ENCODE results near the gene CPT1A.

GRCh38 chr11:68852628-68853027 lies 10.9 kb upstream of the CPT1A start:
- TF ChIP-seq CTCF (IDR thresholded peaks at IDR 0.05) = no peak
- no peak for TF ChIP-seq REST (IDR thresholded peaks at IDR 0.05; ENCODE audit: insufficient read depth in 1 of 2, low read depth in 2 of 2, low read length in 1 of 2)
- TF ChIP-seq POLR2AphosphoS5 (IDR thresholded peaks at IDR 0.05; ENCODE audit: low read depth, low read length) = no peak
- no peak for TF ChIP-seq SIN3A (IDR thresholded peaks at IDR 0.05; ENCODE audit: borderline replicate concordance, insufficient read depth, low read depth, low read length)
